ENCODE data around the gene FAM89B.

FAM89B gene

DNA sequence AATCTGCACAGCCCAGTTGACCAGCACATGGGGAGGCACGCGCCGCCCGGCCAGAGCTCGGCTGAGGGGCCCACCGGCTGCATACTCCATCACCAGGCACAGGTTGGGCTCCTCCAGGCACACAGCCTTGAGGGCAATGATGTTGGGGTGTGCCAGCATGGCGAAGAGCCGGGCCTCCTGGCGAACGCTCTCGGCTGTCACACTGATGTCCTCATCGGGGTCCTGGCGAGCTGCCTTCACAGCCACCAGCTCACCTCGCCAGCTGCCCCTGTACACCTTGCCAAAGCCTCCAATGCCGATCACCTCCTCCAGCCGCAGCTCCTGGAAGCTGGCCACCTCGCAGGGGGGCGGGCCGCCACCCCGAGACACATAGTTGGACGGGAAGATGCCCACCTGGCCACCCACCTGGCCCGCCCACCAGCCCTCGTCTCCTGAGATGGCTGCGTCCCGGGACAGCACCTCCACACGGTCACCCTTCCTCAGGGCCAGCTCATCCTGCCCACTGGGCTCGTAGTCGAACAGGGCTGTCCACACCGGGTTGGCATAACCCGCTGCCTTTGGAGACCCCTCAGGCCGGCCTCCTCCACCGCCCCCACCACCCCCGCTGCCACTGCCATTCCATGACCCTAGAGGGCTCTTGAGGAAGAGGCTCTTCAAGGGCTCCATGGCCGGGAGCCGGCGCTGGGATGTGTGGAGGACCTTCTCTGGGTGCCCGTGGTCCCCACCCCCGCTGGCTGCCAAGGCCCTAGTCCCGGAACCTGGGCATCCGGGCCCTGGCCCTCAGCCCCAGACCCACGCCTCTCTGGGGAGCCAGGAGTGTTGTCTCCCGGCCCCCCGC is 41.0 kb downstream of the FAM89B start:
- DNase-seq = peak; percentile 28

DNA sequence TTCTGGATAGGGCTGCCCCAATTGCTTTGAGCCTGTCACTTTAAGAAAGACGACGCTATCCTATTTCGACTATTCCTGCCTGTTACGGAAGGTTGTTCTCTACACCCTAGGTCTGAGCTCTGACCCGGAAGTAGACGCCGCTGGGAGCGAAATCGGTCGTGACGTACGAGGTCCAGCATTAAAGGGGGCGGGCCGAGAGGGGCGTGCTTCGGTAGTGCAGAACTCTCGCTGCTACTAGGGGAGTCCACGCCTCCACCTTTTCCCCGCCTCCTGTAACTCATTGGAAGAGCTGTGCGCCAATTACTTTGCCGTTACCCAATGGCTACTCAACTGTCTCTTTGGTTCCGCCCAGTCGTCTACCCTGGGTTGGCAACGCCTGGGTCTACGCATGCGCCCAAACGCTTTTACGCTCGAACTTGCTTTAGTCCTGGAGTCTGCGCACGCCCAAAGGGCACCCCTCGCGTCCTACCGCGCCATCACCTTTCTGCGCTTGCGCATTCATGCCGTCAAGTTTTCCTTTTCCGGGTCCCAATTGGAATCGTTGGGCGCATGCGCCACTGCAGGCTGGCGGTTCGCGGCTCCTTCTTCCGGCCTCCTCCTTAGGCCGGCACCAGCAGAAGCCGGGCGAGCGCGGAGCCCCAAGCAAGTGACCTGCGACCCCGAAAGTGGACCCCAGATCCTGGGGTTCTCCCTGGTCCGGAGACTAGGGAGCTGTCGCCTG is 43.1 kb downstream of the FAM89B start, which contains the start of gene PCNX3:
TSS of gene PCNX3 (plus strand) at position 548 of the 721 bp plus-strand sequence. CDS start 536 bp downstream, outside the sequence.
- DNase-seq = peak; percentile 99

DNA sequence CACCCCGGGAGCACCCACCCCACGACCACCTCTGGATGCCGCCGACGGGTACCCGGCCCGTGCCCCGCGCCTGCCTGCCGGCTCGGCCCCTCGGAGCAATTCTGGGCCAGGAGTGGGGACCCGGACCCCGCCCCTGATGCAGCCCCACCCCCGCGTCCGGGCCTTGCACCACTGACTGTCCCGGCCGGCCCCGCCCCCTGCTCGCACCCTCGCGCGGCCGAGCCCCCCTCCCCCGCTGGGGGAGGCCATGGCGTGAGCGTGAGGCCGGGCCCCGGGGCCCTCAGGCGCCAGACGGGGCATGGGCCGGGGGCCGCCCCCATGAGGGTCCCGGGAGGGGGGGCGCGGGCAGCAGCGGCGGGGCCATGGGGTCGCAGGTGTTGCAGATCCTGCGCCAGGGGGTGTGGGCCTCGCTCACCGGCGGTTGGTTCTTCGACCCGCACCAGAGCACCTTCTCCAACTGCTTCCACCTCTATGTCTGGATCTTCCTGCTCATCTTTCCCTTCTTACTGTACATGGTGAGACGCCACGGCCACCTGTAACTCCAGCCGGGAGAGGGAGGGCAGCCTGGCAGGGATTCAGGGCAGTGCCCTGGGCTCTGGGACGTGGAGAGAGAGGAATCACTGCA is 43.7 kb downstream of the FAM89B start:
- peak; percentile 56 for DNase-seq

DNA sequence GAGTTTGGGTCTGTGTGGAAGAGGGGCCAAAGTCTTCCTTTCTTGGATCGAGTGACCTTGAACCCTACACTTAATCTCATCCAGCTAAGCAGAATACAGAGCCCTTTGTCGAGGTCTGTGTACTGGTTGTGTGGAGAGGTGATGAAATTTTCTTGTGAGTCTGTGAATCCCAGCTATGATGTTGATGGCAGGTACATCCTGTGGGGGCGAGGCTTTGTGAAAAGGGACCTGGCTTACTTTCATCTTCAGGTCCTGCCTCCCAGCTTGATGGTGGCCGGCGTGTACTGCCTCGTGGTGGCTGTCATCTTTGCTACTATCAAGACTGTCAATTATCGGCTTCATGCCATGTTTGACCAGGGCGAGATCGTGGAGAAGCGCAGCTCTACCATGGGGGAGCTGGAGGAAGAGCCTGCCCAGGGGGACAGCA is 44.2 kb downstream of the FAM89B start:
- no peak for DNase-seq

DNA sequence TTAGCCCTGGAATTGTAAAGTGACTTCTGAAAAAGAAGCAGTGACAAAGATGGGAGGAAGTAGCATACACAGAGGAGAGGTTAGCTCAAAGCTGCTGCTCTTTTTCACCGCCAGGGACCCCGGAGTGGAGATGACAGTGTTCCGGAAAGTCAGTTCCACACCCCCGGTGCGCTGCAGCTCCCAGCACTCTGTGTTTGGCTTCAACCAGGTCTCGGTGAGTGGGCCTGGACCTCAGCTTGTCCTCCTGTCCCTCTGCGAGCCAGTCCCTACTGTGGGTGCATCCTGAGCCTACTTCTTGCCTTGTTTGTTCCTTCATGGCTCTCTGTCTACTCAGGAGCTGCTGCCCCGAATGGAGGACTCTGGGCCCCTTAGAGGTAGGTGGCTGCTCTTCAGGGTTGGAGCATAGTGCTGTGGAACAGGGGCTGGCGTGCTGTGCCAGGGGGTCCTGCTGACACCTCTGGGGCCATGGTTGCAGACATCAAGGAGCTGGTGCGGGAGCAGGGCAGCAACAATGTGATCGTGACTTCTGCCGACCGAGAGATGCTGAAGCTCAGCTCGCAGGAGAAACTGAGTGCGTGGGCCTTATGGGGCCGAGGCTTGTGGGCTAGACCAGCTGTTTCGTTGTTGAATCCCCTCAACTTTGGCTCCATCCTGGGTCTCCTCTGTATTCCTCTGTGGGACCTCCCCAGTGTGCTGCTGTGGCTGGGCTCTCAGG is 45.0 kb downstream of the FAM89B start:
- DNase-seq = no peak

DNA sequence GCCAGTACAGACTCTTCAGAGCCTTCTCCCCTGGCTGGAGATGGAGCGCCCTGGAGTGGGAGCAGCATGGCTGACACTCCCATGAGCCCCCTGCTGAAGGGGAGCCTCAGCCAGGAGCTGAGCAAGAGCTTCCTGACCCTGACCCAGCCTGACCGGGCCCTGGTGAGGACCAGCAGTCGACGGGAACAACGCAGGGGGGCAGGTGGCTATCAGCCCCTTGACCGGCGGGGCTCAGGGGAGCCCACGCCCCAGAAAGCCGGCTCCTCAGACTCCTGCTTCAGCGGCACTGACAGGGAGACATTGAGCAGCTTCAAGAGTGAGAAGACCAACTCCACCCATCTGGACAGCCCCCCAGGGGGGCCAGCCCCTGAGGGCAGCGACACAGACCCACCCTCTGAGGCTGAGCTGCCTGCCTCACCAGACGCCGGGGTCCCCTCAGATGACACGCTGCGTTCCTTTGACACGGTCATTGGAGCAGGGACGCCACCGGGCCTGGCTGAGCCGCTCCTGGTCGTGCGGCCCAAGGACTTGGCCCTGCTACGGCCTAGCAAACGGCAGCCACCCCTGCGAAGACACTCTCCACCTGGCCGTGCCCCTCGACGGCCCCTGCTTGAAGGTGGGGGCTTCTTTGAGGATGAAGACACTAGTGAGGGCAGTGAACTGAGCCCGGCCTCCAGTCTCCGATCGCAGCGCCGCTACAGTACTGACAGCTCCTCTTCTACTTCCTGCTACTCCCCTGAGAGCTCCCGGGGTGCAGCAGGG is 45.8 kb downstream of the FAM89B start:
- no peak for DNase-seq

DNA sequence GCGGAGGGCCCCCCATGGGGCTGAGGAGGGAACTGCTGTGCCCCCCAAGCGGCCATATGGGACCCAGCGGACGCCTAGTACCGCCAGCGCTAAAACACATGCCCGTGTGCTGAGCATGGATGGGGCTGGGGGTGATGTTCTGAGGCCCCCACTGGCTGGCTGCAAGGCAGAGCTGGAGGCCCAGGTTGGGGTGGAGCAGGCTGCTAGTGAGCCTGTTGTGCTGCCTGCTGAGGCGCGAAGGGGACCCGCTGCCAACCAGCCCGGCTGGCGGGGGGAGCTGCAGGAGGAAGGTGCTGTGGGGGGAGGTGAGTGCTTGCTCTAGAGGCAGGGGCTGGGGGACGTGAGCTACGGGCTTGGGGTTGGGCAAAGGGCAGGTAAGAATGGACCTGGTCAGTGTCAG is 46.4 kb downstream of the FAM89B start:
- DNase-seq = no peak

DNA sequence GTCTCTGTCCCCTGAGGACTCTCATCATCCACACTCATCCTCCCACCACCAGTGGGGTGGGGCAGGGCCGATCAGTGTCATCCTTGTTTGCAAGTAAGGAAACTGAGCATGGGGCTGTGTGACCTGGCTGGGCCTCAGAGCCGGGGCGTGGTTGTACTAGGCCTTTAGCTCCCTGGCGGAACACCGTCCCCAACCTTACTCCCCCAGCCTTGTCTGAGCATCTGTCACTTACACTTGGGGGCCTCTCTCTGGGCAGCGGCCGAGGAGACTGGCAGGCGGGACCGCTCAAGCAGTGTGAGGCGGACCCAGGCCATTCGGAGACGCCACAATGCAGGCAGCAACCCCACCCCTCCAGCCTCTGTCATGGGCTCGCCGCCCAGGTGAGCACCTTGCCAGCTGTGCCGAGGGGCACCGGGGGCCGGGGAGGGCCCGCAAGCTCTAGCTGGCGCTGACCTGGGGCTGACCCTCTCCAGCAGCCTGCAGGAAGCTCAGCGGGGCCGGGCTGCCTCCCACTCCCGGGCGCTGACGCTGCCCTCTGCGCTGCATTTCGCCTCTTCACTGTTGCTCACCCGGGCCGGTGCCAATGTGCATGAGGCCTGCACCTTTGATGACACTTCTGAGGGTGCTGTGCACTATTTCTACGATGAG is 47.1 kb downstream of the FAM89B start:
- DNase-seq = no peak

DNA sequence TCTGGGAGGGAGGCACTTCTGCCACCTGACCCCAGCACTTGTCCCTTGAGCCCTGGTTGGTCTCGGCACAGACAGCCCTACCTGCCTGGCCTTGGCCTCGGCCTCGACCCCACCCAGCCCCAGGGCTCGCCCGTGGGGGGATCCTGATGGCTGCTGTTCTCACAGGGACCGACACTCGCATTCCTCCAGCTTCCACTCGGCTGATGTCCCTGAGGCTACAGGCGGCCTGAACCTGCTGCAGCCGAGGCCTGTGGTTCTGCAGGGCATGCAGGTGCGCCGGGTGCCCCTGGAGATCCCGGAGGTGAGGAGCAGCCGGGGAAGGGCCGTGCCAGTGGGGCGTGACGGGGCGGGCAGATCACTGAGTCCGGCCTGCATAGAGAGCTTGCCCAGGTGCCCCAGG is 48.3 kb downstream of the FAM89B start:
- DNase-seq = no peak

DNA sequence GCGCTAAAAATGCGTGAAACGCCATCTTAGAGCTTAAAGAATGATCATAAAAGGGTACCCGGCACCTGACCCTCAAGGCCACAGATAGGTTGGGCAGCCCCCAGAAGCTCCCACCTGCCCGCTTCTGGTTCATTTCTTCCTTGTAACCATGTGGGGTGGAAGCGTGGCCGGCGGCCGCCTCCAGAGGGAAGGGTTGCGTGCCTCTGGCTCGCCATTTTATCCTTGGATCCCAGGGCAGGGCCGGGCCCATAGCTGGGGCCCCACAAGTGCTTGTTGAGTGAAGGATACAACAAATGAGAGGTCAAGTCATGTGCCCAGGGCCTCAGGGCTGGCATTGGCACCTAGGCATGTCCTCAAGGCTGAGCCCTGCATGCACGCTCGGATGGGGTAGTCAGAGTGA is 49.1 kb downstream of the FAM89B start:
- DNase-seq = no peak

DNA sequence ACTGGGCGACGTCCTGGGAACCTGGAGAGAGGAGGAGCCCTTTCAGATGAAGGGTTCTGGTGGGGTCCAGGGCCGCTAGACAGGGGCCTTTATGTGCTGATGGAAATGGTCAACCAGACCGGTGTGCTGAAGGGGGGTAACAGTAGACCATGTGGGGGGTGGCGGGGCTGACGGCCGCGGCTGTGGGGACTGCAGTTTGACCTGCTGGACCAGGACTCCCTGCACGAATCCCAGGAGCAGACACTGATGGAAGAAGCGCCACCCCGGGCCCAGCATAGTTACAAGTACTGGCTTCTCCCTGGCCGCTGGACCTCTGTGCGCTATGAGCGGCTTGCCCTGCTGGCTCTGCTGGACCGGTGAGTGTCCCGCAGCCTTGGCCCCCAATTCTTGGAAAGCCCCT is 49.7 kb downstream of the FAM89B start:
- no peak for DNase-seq

DNA sequence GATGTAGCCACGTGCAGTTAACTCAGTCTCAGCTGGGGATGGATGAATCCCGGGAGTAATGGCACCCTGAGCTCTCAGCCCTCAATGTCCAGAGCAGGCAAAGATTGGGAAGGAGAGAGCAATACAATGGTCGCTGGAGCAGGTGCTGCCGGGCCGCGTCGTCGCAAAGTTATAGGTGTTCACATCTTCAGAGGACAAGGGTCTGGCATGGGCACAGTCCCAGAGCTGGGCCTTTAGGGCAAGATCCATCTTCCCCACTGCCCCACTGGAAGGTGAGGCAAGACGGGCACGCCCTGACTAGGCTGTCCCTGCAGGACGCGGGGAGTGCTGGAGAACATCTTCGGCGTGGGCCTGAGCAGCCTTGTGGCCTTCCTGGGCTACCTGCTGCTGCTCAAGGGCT is 50.8 kb downstream of the FAM89B start:
- no peak for DNase-seq
